Right cardiac atrium (tissue), 5 donors: ENCODE measurements around the gene ALS2CL. TPM values are rescaled to one million over a fixed set of nuclear protein-coding genes. Genes with fewer than 3 reads are reported as not detected.
A peak's percentile ranks its signal among the peaks of the same experiment; 100 is the strongest.

Experiments used
- ATAC-seq, 2 donors: fragments of 200-7000 bp; cut with Tn5 transposase; one replicate each; pipeline versions ENCODE4 v1.8.0 to v1.9.1; 2020; ENCODE audit warnings: moderate library complexity in 2 of 2, mild to moderate bottlenecking in 1 of 2
- DNase-seq, 3 donors: peaks; one replicate each; pipeline ENCODE4 v3.0.0-alpha.2; 2020
- H3K27ac ChIP-seq: one replicate; pipeline ENCODE4 v1.5.1; 2013; ENCODE audit warnings: mild to moderate bottlenecking, low read length, control low read depth, moderate library complexity
- H3K27me3 ChIP-seq: one replicate; pipeline ENCODE4 v1.6.1; 2013; ENCODE audit not compliant: control insufficient read depth, insufficient read depth
- H3K4me1 ChIP-seq: one replicate; pipeline ENCODE4 v1.6.1; 2013; ENCODE audit warnings: low read length; ENCODE audit not compliant: control insufficient read depth, insufficient read depth
- H3K4me3 ChIP-seq: one replicate; pipeline ENCODE4 v1.5.1; 2013; ENCODE audit warnings: low read length, control low read depth
- H3K9me3 ChIP-seq: one replicate; pipeline ENCODE4 v1.6.1; 2013; ENCODE audit warnings: low read length; ENCODE audit not compliant: control insufficient read depth
- WGBS: extraction: QIAGEN DNeasy Blood & Tissue Kit; methylation state at CpG from one replicate; pipeline ENCODE4 v1.1.7; 2013; 5-methylcytosine and 5-hydroxymethylcytosine counted together
- intact Hi-C, 4 donors: fragments of 100-400 bp; cut with DNase I; formaldehyde crosslinking; loops; one replicate each; pipeline versions ENCODE4 v1.11.0 to v1.14.0; 2022 to 2023
- polyA plus RNA-seq: library from polyadenylated mRNA; stranded (reverse); fragments of 200-250 nt; gene quantifications from one replicate; pipeline ENCODE4 v1.2.3, GENCODE V29; 2013
- total RNA-seq, 4 donors: library from RNA; stranded (reverse); fragmentation: NEBNext Ultra II Directional; extraction: Animal tissue kit (Norgen Biotek cat#: 25700); gene quantifications; one replicate each; pipeline ENCODE4 v1.2.1, GENCODE V29; 2021
- donor health status: healthy with polysubstance abuse.
- donor health status: DM: no; HTN: yes; CAD: no.
- donor health status: DM: no; HTN: no; CAD: no.
- donor health status: DM: no; HTN: yes; CAD: no; lungs with severe emphysema.
- donor health status: DM: yes; HTN: yes; CAD: no.

ALS2CL gene
- total and polyA plus RNA-seq, 5 donors: 16.1 to 33.1 (median 18.8) TPM

GRCh38 chr3:46715507-46716175 lies 22.2 kb upstream of the ALS2CL start:
- intact Hi-C loops: loop anchor here in 1 of 4 donors (10.0 kb wide), 1 partner anchor 119 kb away; no protein-coding TSS in a partner anchor
- DNase-seq: peak in 1 of 3 donors; percentile 24
- Histone ChIP-seq H3K9me3 (no peaks in the 10 kb centered on the region), H3K27me3 (no peaks in the 10 kb centered on the region), H3K4me1 (no peaks in the 10 kb centered on the region), H3K27ac (no peak overlapping the region), H3K4me3 (no peak overlapping the region)
- WGBS: 86% methylated on average over 11 of the region's 11 CpGs
- no peak for ATAC-seq

DNA sequence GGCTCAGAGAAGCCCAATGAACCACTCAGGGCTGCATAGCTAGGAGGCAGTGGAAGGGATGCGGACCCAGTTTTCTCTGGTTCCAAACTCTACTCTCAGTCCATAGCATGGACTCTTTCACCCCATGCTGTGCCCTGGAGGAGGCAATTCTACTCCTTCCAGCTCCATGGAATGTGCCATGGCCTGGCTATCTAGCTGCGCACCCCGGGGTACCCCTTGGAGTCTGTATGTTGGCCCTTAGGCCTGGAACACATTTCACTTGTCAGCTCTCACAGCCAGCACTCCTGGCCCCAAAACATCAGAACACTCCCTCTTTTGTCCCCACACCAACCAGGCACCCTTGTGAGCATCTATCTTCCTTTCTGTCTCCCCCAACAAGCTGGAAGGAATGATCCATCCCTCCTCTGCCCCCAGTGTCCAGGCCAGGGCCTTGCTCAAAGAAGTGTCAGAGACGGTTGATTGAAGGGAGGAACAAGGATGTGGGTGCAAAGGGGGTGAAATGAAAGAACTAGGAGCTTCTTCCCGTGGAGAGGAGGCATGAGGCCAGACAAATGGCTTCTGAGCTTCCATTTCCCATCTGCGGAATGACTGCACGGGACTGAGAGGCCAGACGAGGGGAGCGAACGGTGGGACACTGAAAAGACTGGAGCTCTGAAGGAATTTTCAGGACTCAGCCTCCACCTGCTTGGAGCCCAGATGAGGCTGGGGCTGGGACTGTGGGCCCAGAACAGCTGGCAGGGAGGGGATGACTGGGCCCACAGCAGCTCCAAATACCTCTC lies 21.4 kb upstream of the ALS2CL start:
- no peak overlapping the region for H3K27ac ChIP-seq
- no peaks in the 10 kb centered on the region for H3K4me1 ChIP-seq
- no peak overlapping the region for H3K4me3 ChIP-seq
- no peaks in the 10 kb centered on the region for H3K27me3 ChIP-seq
- H3K9me3 ChIP-seq: no peaks in the 10 kb centered on the region
- ATAC-seq (no peak), DNase-seq (peak in 1 of 3 donors; percentile 3)
- intact Hi-C loops: loop anchor here in 1 of 4 donors (10.0 kb wide), 1 partner anchor 120 kb away; no protein-coding TSS in a partner anchor
- WGBS: 87% methylated on average over 10 of the region's 10 CpGs

GRCh38 chr3:46713898-46714552 lies 20.5 kb upstream of the ALS2CL start:
- DNase-seq (peak in 2 of 3 donors; percentile 39 to 50), ATAC-seq (no peak)
- 86% methylated on average over 22 of the region's 22 CpGs for WGBS

DNA sequence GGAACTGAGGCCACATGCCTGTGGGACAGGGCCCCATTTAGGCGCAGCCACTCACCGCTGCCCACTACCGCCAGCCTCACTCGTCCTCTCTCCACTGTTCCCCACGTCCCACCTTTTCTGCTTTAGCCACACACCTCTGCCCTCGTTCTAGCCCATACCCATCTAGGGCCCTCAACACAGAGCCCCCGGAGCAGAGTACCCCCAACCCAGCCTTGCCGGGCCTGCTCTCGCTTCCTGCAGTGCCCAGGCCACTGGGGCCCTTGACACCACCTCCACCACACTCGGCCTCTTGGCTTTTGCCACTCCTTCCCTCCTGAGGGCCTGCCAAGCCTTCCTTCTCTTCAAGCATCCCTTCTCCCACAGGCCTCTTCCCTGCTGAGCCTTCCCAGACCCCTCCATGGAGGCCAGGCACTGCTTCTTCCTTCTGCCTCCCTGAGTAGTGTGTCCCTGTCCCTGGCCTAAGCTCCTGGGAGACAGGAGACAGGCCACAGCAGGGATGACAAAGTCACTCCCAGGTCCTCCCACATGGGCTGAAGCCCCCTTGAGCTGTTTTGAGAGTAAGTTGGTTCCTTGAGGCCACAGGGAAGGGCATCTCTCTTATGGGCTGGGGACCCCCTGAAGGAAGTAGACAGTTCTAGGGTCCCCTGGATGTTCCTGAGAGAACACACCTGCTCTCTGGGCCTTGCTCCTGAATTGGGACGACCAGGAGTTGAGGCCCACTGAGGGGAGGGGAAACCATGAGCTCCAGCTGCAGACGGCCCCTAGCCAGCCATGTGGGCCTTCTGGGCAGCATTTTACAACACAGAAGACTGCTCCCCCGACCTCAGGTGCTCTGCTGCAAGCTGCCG lies 19.8 kb upstream of the ALS2CL start:
- no peaks in the 10 kb centered on the region for H3K9me3 ChIP-seq
- 86% methylated on average over 14 of the region's 14 CpGs for WGBS
- DNase-seq (peak in 1 of 3 donors; percentile 2), ATAC-seq (no peak)
- H3K27me3 ChIP-seq: no peaks in the 10 kb centered on the region
- H3K27ac ChIP-seq: no peak overlapping the region
- H3K4me3 ChIP-seq: no peak overlapping the region
- intact Hi-C loops: loop anchor here in 1 of 4 donors (10.0 kb wide), 1 partner anchor 122 kb away; no protein-coding TSS in a partner anchor
- no peaks in the 10 kb centered on the region for H3K4me1 ChIP-seq

More at GRCh38 chr3:46713898-46714552, 20.5 kb upstream of the ALS2CL start:
- intact Hi-C loops: loop anchor here in 1 of 4 donors (10.0 kb wide), 1 partner anchor 121 kb away; no protein-coding TSS in a partner anchor
- Histone ChIP-seq H3K4me1 (no peaks in the 10 kb centered on the region), H3K9me3 (no peaks in the 10 kb centered on the region), H3K27me3 (no peaks in the 10 kb centered on the region), H3K27ac (no peak overlapping the region), H3K4me3 (no peak overlapping the region)

DNA sequence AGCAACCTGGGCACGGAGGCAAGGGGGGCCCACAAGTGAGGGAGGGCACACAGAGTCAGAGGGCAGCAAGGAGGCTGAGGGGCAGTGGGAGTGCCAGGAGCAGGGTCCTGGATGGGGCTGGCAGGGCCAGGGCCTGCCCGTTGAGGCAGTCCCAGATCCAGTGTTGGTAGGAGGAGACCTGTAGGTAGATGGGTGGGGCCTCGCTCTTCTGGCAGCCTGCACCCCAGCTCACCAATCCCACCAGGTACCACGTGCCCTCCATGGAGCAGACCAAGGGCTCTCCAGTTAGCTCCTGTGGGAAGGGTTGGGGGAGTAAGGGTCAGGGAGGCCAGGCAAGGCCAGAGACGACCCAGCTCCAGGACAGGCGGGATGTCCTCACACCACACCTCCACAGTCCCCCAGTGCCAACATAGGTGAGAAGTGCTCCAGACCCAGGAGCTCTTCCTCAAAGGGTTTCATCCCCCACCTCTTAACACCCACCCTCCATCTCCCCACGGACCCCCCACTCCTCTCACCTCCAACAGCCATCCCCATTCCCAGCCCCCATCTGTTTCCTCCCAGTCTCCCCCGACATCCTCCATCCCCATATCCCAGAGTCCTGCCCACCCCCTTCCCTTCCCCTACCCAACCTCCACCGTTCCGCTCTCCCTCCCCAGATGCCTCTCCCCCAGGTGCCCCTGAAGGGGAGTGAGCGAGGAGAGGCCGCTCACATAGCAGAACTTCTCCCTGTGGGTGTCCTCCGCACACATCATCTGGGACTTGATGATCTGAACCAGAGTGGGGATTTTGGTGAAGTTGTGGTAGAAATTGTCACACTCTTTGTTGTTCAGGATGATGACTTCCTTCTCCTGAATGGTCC lies 18.9 kb upstream of the ALS2CL start:
- H3K27ac ChIP-seq: no peak overlapping the region
- H3K4me1 ChIP-seq: no peaks in the 10 kb centered on the region
- 86% methylated on average over 13 of the region's 13 CpGs for WGBS
- H3K9me3 ChIP-seq: no peaks in the 10 kb centered on the region
- DNase-seq (peak in 1 of 3 donors; percentile 24), ATAC-seq (no peak)
- intact Hi-C loops: loop anchor here in 1 of 4 donors (10.0 kb wide), 1 partner anchor 122 kb away; no protein-coding TSS in a partner anchor
- no peaks in the 10 kb centered on the region for H3K27me3 ChIP-seq
- no peak overlapping the region for H3K4me3 ChIP-seq

DNA sequence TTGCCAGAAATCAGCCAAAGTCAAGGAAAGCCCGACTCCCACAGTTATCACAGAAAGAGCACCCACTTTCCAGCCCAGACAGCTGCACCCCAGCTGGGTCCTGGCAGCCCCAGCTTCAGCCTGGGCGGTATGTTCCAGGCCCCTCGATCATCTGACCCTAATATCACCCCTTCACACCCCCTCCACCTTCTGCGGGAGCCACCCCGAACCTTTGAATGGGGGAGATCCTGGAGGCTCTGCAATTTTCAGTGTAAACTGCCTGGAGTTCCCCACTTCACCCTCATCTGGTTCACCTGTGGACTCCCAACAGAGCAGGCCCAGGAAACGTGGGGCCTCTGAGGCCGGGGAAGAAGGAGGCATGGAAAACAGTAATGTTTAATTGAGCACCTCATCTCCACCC lies 18.3 kb upstream of the ALS2CL start:
- WGBS: 89% methylated on average over 7 of the region's 7 CpGs
- Histone ChIP-seq H3K27ac (no peak overlapping the region), H3K9me3 (no peaks in the 10 kb centered on the region), H3K4me3 (no peak overlapping the region), H3K27me3 (no peaks in the 10 kb centered on the region), H3K4me1 (no peaks in the 10 kb centered on the region)
- ATAC-seq: no peak
- no peak for DNase-seq
- intact Hi-C loops: loop anchor here in 1 of 4 donors (10.0 kb wide), 1 partner anchor 123 kb away; no protein-coding TSS in a partner anchor

- no peak overlapping the region for H3K4me3 ChIP-seq
- WGBS: 96% methylated on average over 2 of the region's 2 CpGs
- ATAC-seq (no peak), DNase-seq (peak in 1 of 3 donors; percentile 17)
- no peaks in the 10 kb centered on the region for H3K4me1 ChIP-seq
- no peaks in the 10 kb centered on the region for H3K27me3 ChIP-seq
- intact Hi-C loops: loop anchor here in 1 of 4 donors (10.0 kb wide), 1 partner anchor 123 kb away; no protein-coding TSS in a partner anchor
- H3K27ac ChIP-seq: no peak overlapping the region
- no peaks in the 10 kb centered on the region for H3K9me3 ChIP-seq
Measured at GRCh38 chr3:46711305-46711704, 17.8 kb upstream of the ALS2CL start.

DNA sequence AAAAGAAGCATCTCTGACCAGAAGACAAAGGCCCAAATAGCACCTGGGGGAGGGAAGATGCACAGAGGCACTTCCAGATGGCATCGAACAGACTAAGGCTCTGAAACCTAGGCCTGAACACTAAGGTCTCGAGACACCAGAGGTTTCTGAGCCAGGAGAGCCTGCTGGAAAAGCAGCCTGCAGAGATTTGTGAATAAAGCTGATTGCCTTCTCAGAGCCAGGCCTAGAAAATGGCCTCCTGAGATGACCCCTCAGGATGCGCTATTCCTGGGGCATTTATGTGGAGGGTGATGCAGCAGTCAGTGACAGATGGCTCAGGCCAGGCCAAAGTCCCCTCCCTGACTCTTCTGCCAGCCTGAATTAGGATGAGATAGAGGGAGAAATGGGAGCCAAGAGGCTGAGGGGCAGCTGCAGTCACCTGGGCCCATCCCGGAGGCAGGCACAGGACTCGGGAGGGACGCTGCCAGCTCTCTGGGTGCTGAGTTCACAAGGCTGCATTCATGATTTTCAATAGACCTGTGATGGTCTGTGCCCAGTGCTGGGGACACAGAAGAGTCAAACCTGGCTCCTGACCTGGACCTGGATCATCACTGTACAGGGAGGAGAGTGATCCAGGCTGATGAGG lies 17.3 kb upstream of the ALS2CL start:
- H3K27me3 ChIP-seq: no peaks in the 10 kb centered on the region
- DNase-seq (peak in 2 of 3 donors; percentile 13 to 39), ATAC-seq (no peak)
- intact Hi-C loops: loop anchor here in 1 of 4 donors (10.0 kb wide), 1 partner anchor 124 kb away; no protein-coding TSS in a partner anchor
- WGBS: 93% methylated on average over 6 of the region's 6 CpGs
- H3K4me3 ChIP-seq: no peak overlapping the region
- H3K4me1 ChIP-seq: no peaks in the 10 kb centered on the region
- no peaks in the 10 kb centered on the region for H3K9me3 ChIP-seq
- no peak overlapping the region for H3K27ac ChIP-seq

- Histone ChIP-seq H3K27ac (no peak overlapping the region), H3K4me1 (no peaks in the 10 kb centered on the region), H3K4me3 (no peak overlapping the region), H3K27me3 (no peaks in the 10 kb centered on the region), H3K9me3 (no peaks in the 10 kb centered on the region)
- intact Hi-C loops: loop anchor here in 1 of 4 donors (10.0 kb wide), 1 partner anchor 125 kb away; no protein-coding TSS in a partner anchor
- peak in 1 of 3 donors; percentile 1 for DNase-seq
- 93% methylated on average over 7 of the region's 7 CpGs for WGBS
- no peak for ATAC-seq
Measured at GRCh38 chr3:46710229-46710628, 16.8 kb upstream of the ALS2CL start.
